ENCODE data around the gene FDPS.

DNA sequence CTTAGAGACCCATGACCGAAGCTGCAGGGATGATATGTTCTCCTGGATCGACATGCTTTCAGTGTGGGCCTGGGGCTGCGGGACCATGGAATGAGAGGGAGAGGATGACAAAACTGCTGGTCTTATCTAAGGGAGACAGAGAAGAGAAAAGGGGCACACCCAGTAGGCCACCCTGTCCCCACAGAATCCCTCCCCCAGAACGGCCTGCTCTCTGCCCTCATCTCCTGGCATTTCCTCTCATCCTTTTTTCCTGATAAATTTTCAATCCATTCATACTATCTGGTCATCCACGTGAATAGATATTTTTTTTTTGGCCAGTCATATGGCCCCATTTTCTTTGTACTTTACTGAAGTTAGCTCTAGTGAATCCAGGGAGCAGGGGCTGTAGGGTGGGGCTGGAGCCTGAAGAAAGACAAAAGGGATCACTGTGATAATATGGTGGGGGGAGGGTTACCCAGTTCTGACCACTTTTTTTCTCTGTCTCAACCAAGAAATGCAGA is 7.3 kb upstream of the FDPS start, which contains the start of gene PKLR:
- no peak for TF ChIP-seq CTCF (IDR thresholded peaks at IDR 0.05)
- TF ChIP-seq EZH2 (IDR thresholded peaks at IDR 0.05): no peak
- TF ChIP-seq EZH2phosphoT487 (IDR thresholded peaks at IDR 0.05): no peak

Measured in neural progenitor cell (in vitro differentiated cells).